NCI-H1048 (cell line): Measurements from ENCODE around the gene EDARADD.
A peak's percentile ranks its signal among the peaks of the same experiment; 100 is the strongest.
"Not testable (repeated sequence)": the region's sequence is repeated elsewhere in the genome, so short reads cannot be mapped to it uniquely, and the experiment has no call there.

Experiments used
- DNase-seq: peaks from one replicate; lab custom pipeline; 2025; lab: John Stamatoyannopoulos, UW

Gene EDARADD

GRCh38 chr1:236489161-236489560 lies 95.1 kb downstream of the EDARADD start:
- not testable (repeated sequence) for DNase-seq

- DNase-seq: peak; percentile 79
Observed at GRCh38 chr1:236489710-236490377, 95.8 kb downstream of the EDARADD start.

GRCh38 chr1:236491469-236492136 lies 97.5 kb downstream of the EDARADD start:
- no peak for DNase-seq

GRCh38 chr1:236492378-236492777 lies 98.3 kb downstream of the EDARADD start:
- no peak for DNase-seq

GRCh38 chr1:236494082-236494481 lies 100.0 kb downstream of the EDARADD start:
- no peak for DNase-seq

- DNase-seq: no peak
Observed at GRCh38 chr1:236494586-236495466, 100.7 kb downstream of the EDARADD start.

GRCh38 chr1:236495467-236496112 lies 101.5 kb downstream of the EDARADD start:
- DNase-seq: no peak

GRCh38 chr1:236497908-236498307 lies 103.8 kb downstream of the EDARADD start:
- no peak for DNase-seq

- no peak for DNase-seq
Observed at GRCh38 chr1:236501093-236501492, 107.0 kb downstream of the EDARADD start.

- no peak for DNase-seq
Observed at GRCh38 chr1:236502579-236502971, 108.5 kb downstream of the EDARADD start.

GRCh38 chr1:236502972-236503639 lies 109.0 kb downstream of the EDARADD start:
- DNase-seq: no peak

GRCh38 chr1:236504338-236504737 lies 110.3 kb downstream of the EDARADD start:
- not testable (repeated sequence) for DNase-seq

GRCh38 chr1:236507022-236507700 lies 113.1 kb downstream of the EDARADD start:
- DNase-seq: peak; percentile 52

- no peak for DNase-seq
Observed at GRCh38 chr1:236508593-236509027, 114.5 kb downstream of the EDARADD start.

- no peak for DNase-seq
Observed at GRCh38 chr1:236509203-236509602, 115.1 kb downstream of the EDARADD start.

GRCh38 chr1:236509647-236510401 lies 115.7 kb downstream of the EDARADD start:
- DNase-seq: no peak

- no peak for DNase-seq
Observed at GRCh38 chr1:236511735-236512418, 117.8 kb downstream of the EDARADD start.

- DNase-seq: no peak
Observed at GRCh38 chr1:236514703-236515442, 120.8 kb downstream of the EDARADD start.

- no peak for DNase-seq
Observed at GRCh38 chr1:236515443-236515958, 121.4 kb downstream of the EDARADD start.
